GM12875 (cell line): ENCODE measurements around the gene TOPBP1.

Source experiments
- H3K4me3 ChIP-seq: one replicate; pipeline ENCODE4 v1.5.1; 2011; ENCODE audit warnings: low read depth, low read length, control low read depth
- CTCF ChIP-seq: IDR thresholded peaks from 2 replicates; pipeline ENCODE4 v1.5.1; 2011; ENCODE audit warnings: low read depth, mild to moderate bottlenecking, control low read depth, inconsistent platforms, low read length, moderate library complexity, borderline replicate concordance; ENCODE audit not compliant: insufficient read depth

Gene TOPBP1

GRCh38 chr3:133633439-133633838 lies 28.3 kb downstream of the TOPBP1 start:
- TF ChIP-seq CTCF, result no peak

GRCh38 chr3:133629146-133629545 lies 32.6 kb downstream of the TOPBP1 start:
- TF ChIP-seq CTCF, result no peak
- H3K4me3 ChIP-seq, result no peak overlapping the region

More at GRCh38 chr3:133633439-133633838, 28.3 kb downstream of the TOPBP1 start:
- no peak overlapping the region for H3K4me3 ChIP-seq

- TF ChIP-seq CTCF, result no peak
These were observed 34.0 kb downstream of the TOPBP1 start for GRCh38 chr3:133627789-133628188.

GRCh38 chr3:133620066-133620784 lies 41.5 kb downstream of the TOPBP1 start:
- no peak for TF ChIP-seq CTCF

More at GRCh38 chr3:133627789-133628188, 34.0 kb downstream of the TOPBP1 start:
- no peak overlapping the region for H3K4me3 ChIP-seq

GRCh38 chr3:133611534-133611933 lies 50.2 kb downstream of the TOPBP1 start:
- no peak for TF ChIP-seq CTCF
- no peak overlapping the region for H3K4me3 ChIP-seq

More at GRCh38 chr3:133620066-133620784, 41.5 kb downstream of the TOPBP1 start:
- H3K4me3 ChIP-seq, result no peak overlapping the region

GRCh38 chr3:133610031-133610430 lies 51.7 kb downstream of the TOPBP1 start:
- H3K4me3 ChIP-seq, result no peak overlapping the region
- TF ChIP-seq CTCF, result no peak

GRCh38 chr3:133608388-133608787 lies 53.4 kb downstream of the TOPBP1 start:
- H3K4me3 ChIP-seq, result no peak overlapping the region
- TF ChIP-seq CTCF, result no peak
